H1 (cell line): ENCODE measurements around the gene SURF1. TPM values are rescaled to one million over a fixed set of nuclear protein-coding genes. Genes with fewer than 3 reads are reported as not detected.

Experiments
- CTCF ChIA-PET: fragments of 300-600 bp; sonication (Branson Sonifier 250); formaldehyde crosslinking; loops from one replicate; lab custom pipeline; 2021; ENCODE audit not compliant: partially characterized antibody; lab: Charles Lee
- POLR2A ChIA-PET: fragments of 300-600 bp; sonication (Branson Sonifier 250); formaldehyde crosslinking; loops from one replicate; lab custom pipeline; 2021; ENCODE audit warnings: inconsistent platforms; ENCODE audit not compliant: partially characterized antibody; lab: Charles Lee
- DNase-seq, 2 experiments: peaks; one replicate each; pipeline versions ENCODE4 v3.0.0 to v3.0.0-alpha.2; 2010 to 2022; ENCODE audit warnings: low spot score in 2 of 2, low read depth in 1 of 2, mixed read lengths in 1 of 2
- FAIRE-seq: peaks from 2 replicates; lab custom pipeline; 2011; peaks lifted over from hg19 to GRCh38; lab: Jason Lieb, UNC
- H2AFZ ChIP-seq: 2 replicates; pipeline ENCODE4 v1.8.1; 2012; ENCODE audit warnings: low read length, inconsistent platforms
- H2AK5ac ChIP-seq: 2 replicates; pipeline ENCODE4 v1.6.1; 2013; ENCODE audit warnings: low read depth, low read length
- H2BK120ac ChIP-seq: replicated peaks from 2 replicates; pipeline ENCODE3; 2013; ENCODE audit warnings: low read depth, low read length, inconsistent platforms
- H2BK12ac ChIP-seq: 2 replicates; pipeline ENCODE4 v1.6.1; 2013; ENCODE audit warnings: low read depth, low read length
- H2BK15ac ChIP-seq: 2 replicates; pipeline ENCODE4 v1.6.1; 2013; ENCODE audit warnings: low read length
- H2BK20ac ChIP-seq: 2 replicates; pipeline ENCODE4 v1.6.1; 2013; ENCODE audit warnings: low read length
- H2BK5ac ChIP-seq: 2 replicates; pipeline ENCODE4 v1.6.1; 2013; ENCODE audit warnings: low read depth, low read length
- H3K14ac ChIP-seq: 2 replicates; pipeline ENCODE4 v1.6.1; 2013; ENCODE audit warnings: inconsistent platforms; ENCODE audit not compliant: insufficient read length
- H3K18ac ChIP-seq: 2 replicates; pipeline ENCODE4 v1.6.1; 2013; ENCODE audit warnings: low read length; ENCODE audit errors: extremely low read depth
- H3K23ac ChIP-seq: 2 replicates; pipeline ENCODE4 v1.6.1; 2013; ENCODE audit warnings: inconsistent platforms; ENCODE audit not compliant: insufficient read length
- H3K23me2 ChIP-seq: 2 replicates; pipeline ENCODE4 v1.6.1; 2013; ENCODE audit warnings: low read depth, low read length
- H3K27ac ChIP-seq: 2 replicates; pipeline ENCODE4 v1.6.1; 2011; ENCODE audit warnings: low read depth, low read length, inconsistent platforms
- H3K27me3 ChIP-seq, 4 experiments: replicated peaks in 1 of 4; 1 replicate in 1 of 4; 2 replicates in 3 of 4; pipeline versions ENCODE4 v1.6.1 to v1.8.1; 2011 to 2013; ENCODE audit warnings: low read length in 3 of 4, mild to moderate bottlenecking in 3 of 4, inconsistent platforms in 2 of 4, mixed read lengths in 2 of 4, moderate library complexity in 1 of 4; ENCODE audit not compliant: control insufficient read depth in 3 of 4, insufficient read depth in 3 of 4; ENCODE audit errors: extremely low read depth in 1 of 4
- H3K36me3 ChIP-seq, 4 experiments: 2 replicates each; pipeline versions ENCODE4 v1.6.1 to v1.8.1; 2011 to 2013; ENCODE audit warnings: mild to moderate bottlenecking in 4 of 4, low read length in 3 of 4, moderate library complexity in 2 of 4, control low read depth in 1 of 4, inconsistent platforms in 1 of 4; ENCODE audit not compliant: insufficient read depth in 4 of 4, control insufficient read depth in 2 of 4
- H3K4ac ChIP-seq: replicated peaks from 2 replicates; pipeline ENCODE3; 2013; ENCODE audit warnings: low read length, low read depth, mixed read lengths, inconsistent platforms; ENCODE audit not compliant: insufficient read length
- H3K4me1 ChIP-seq, 4 experiments: replicated peaks in 1 of 4; 1 replicate in 1 of 4; 2 replicates in 3 of 4; pipeline versions ENCODE4 v1.6.1 to v1.8.1; 2011 to 2013; ENCODE audit warnings: low read length in 3 of 4, inconsistent platforms in 2 of 4, mixed read lengths in 1 of 4; ENCODE audit not compliant: insufficient read depth in 4 of 4, control insufficient read depth in 3 of 4
- H3K4me2 ChIP-seq, 2 experiments: 2 replicates each; pipeline versions ENCODE4 v1.6.1 to v1.8.1; 2011 to 2013; ENCODE audit warnings: low read depth in 2 of 2, low read length in 2 of 2, control low read depth in 1 of 2, inconsistent platforms in 1 of 2, mild to moderate bottlenecking in 1 of 2; ENCODE audit not compliant: insufficient read depth in 1 of 2
- H3K4me3 ChIP-seq, 4 experiments: fragments of 200-600, 300-600 bp in 1 of 4; sonication (generic), shearing (Covaris generic), sonication (Bioruptor Twin) in 1 of 4; 2 replicates each; pipeline versions ENCODE4 v1.5.1 to v1.8.1; 2011 to 2016; ENCODE audit warnings: low read length in 4 of 4, low read depth in 3 of 4, control low read depth in 2 of 4, inconsistent platforms in 2 of 4, mild to moderate bottlenecking in 2 of 4, mixed read lengths in 1 of 4, moderate library complexity in 1 of 4; ENCODE audit not compliant: insufficient read depth in 2 of 4; ENCODE audit errors: extremely low read depth in 1 of 4
- H3K56ac ChIP-seq: replicated peaks from 2 replicates; pipeline ENCODE3; 2013; ENCODE audit warnings: low read depth, mild to moderate bottlenecking, mixed read lengths, low read length, inconsistent platforms; ENCODE audit not compliant: insufficient read length
- H3K79me1 ChIP-seq: 2 replicates; pipeline ENCODE4 v1.6.1; 2013; ENCODE audit warnings: low read depth, low read length, control low read depth
- H3K79me2 ChIP-seq, 2 experiments: 2 replicates each; pipeline versions ENCODE4 v1.6.1 to v1.8.1; 2012 to 2013; ENCODE audit warnings: low read length in 2 of 2, mild to moderate bottlenecking in 2 of 2, inconsistent platforms in 1 of 2; ENCODE audit not compliant: insufficient read depth in 2 of 2, control insufficient read depth in 1 of 2
- H3K9ac ChIP-seq, 4 experiments: replicated peaks in 1 of 4; 1 replicate in 1 of 4; 2 replicates in 3 of 4; pipeline versions ENCODE4 v1.6.1 to v1.8.1; 2011 to 2013; ENCODE audit warnings: low read depth in 3 of 4, low read length in 3 of 4, control low read depth in 2 of 4, mild to moderate bottlenecking in 2 of 4, moderate library complexity in 2 of 4, inconsistent platforms in 1 of 4; ENCODE audit errors: extremely low read depth in 1 of 4
- H3K9me3 ChIP-seq, 2 experiments: 2 replicates each; pipeline versions ENCODE4 v1.6.1 to v1.8.1; 2012 to 2013; ENCODE audit warnings: mild to moderate bottlenecking in 2 of 2, moderate library complexity in 2 of 2, control low read depth in 1 of 2, inconsistent platforms in 1 of 2, low read depth in 1 of 2, low read length in 1 of 2, mixed read lengths in 1 of 2; ENCODE audit not compliant: insufficient read depth in 2 of 2
- H4K20me1 ChIP-seq, 2 experiments: replicated peaks in 1 of 2; 2 replicates each; pipeline versions ENCODE3 to v1.8.1; 2011 to 2013; ENCODE audit warnings: inconsistent platforms in 2 of 2, low read length in 2 of 2, mild to moderate bottlenecking in 1 of 2; ENCODE audit not compliant: insufficient read depth in 2 of 2, control insufficient read depth in 1 of 2
- H4K5ac ChIP-seq: 2 replicates; pipeline ENCODE4 v1.6.1; 2013; ENCODE audit warnings: low read length, low read depth, mixed read lengths, inconsistent platforms; ENCODE audit not compliant: insufficient read length
- H4K8ac ChIP-seq: 2 replicates; pipeline ENCODE4 v1.8.0; 2013; ENCODE audit warnings: mild to moderate bottlenecking, moderate library complexity, low read length, inconsistent platforms; ENCODE audit not compliant: insufficient read depth; ENCODE audit errors: extremely low read depth
- H4K91ac ChIP-seq: replicated peaks from 2 replicates; pipeline ENCODE3; 2013; ENCODE audit warnings: low read length, mixed read lengths, inconsistent platforms; ENCODE audit not compliant: insufficient read length
- ASH2L ChIP-seq: fragments of 200-600, 300-600 bp; sonication (generic); IDR thresholded peaks from one replicate; pipeline ENCODE4 v1.7.1; 2017; ENCODE audit warnings: low read length
- JUN ChIP-seq: IDR thresholded peaks from 2 replicates; pipeline ENCODE4 v1.6.1; 2011; ENCODE audit warnings: low read depth, mild to moderate bottlenecking, improper control_type of control experiment, low read length
- KDM1A ChIP-seq: fragments of 200-600, 300-600 bp; sonication (generic); IDR thresholded peaks from 2 replicates; pipeline ENCODE4 v1.7.1; 2016; ENCODE audit warnings: mild to moderate bottlenecking, low read length, borderline replicate concordance
- SAP30 ChIP-seq: fragments of 300-600 bp; sonication (generic); IDR thresholded peaks from 2 replicates; pipeline ENCODE4 v1.7.1; 2012; ENCODE audit warnings: low read length, moderate library complexity, mild to moderate bottlenecking, inconsistent platforms; ENCODE audit not compliant: insufficient read depth, insufficient replicate concordance
- SIN3A ChIP-seq, 2 experiments: IDR thresholded peaks in 1 of 2; conservative IDR thresholded peaks in 1 of 2; 2 replicates each; pipeline ENCODE4 v1.6.1; 2011 to 2012; ENCODE audit warnings: low read length in 2 of 2, improper control_type of control experiment in 1 of 2, low read depth in 1 of 2, mild to moderate bottlenecking in 1 of 2
- WGBS, 2 experiments: shearing (Covaris generic) in 1 of 2; methylation state at CpG; one replicate each; pipeline versions ENCODE4 v1.1.6 to v1.1.7; 2013 to 2015; ENCODE audit warnings: low lambda C conversion rate in 2 of 2, mixed read lengths in 2 of 2, inconsistent platforms in 1 of 2, low coverage in 1 of 2, missing lambda C conversion rate in 1 of 2; ENCODE audit not compliant: insufficient replicate concordance in 2 of 2, insufficient coverage in 1 of 2, insufficient read length in 1 of 2; ENCODE audit errors: extremely low coverage in 1 of 2, missing lambda C conversion rate in 1 of 2; 5-methylcytosine and 5-hydroxymethylcytosine counted together
- polyA plus RNA-seq, 7 experiments: library from polyadenylated mRNA; depleted of rRNA in 3 of 7; stranded (reverse) in 5 of 7; unstranded in 2 of 7; fragments of >200 nt in 5 of 7; fragments of 200-250 nt in 2 of 7; gene quantifications; 1 replicate in 5 of 7; 2 replicates in 1 of 7; 4 replicates in 1 of 7; pipeline versions ENCODE4 v1.2.1 to v1.2.3, GENCODE V29; 2011 to 2013; ENCODE audit warnings: missing spikeins in 2 of 7, mixed read lengths in 2 of 7
- total RNA-seq: library from RNA; stranded (reverse); fragmentation: NEBNext Ultra II Directional; extraction: Animal tissue kit (Norgen Biotek cat#: 25700); gene quantifications from 2 replicates; pipeline ENCODE4 v1.2.1, GENCODE V29; 2021

Gene SURF1
- total and polyA plus RNA-seq, 2 of the 8 experiments (the other 6 are each of a cell fraction or from before 2014, with no cell fraction given): 43.1 to 44.7 TPM

DNA sequence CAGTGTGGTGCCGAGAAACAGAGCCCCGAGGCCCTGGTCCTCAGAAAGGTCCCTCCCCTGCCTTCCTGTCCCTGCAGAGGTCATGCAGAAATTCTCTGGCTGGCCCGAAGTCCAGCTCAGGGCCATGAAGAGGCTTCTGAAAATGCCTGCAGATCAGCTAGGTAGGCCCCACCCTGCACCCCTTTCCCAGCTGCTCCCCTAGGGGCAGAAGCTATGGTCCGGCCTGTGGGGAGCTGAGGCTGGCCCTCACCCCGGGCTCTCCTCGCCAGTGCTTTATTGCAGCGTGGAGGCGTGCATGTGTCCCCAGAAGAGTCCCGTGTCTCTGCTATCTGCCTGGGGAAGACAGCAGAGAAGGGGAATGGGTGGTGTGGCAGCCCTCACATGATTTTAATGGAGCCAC lies 41.6 kb upstream of the SURF1 start:
- no peak for FAIRE-seq

More for the DNA sequence above, 41.6 kb upstream of the SURF1 start:
- H3K56ac ChIP-seq: no peak overlapping the region
- H4K91ac ChIP-seq: no peak overlapping the region
- H3K4me1 ChIP-seq: no peaks in the 10 kb centered on the region
- ChIA-PET CTCF (interaction anchor here (0.7 to 5.7 kb wide), 16 partner anchors 8 to 179 kb away, joined by 3 to 52 read pairs (median 4); partner anchors contain the start of genes ADAMTS13 and STKLD1), POLR2A (interaction anchor here (0.9 to 2.5 kb wide), 10 partner anchors 9 to 50 kb away, joined by 3 to 13 read pairs (median 4); partner anchors contain the start of genes MED22, REXO4, RPL7A and STKLD1)
- no peaks in the 10 kb centered on the region for H3K79me2 ChIP-seq
- H3K4me2 ChIP-seq: no peak overlapping the region
- no peak for DNase-seq
- H3K9ac ChIP-seq: no peak overlapping the region
- no peak overlapping the region for H2AFZ ChIP-seq
- no peak overlapping the region for H2BK120ac ChIP-seq
- no peak overlapping the region for H3K27ac ChIP-seq
- no peak overlapping the region for H3K23ac ChIP-seq
- H3K23me2 ChIP-seq: peaks cover 7% of the 10 kb centered on the region; the same call in 1 of the 2 replicates
- no peak overlapping the region for H3K4ac ChIP-seq
- H2AK5ac ChIP-seq: no peak overlapping the region
- no peak overlapping the region for H2BK5ac ChIP-seq
- no peak overlapping the region for H2BK15ac ChIP-seq
- no peak overlapping the region for H2BK20ac ChIP-seq
- no peaks in the 10 kb centered on the region for H3K79me1 ChIP-seq
- H3K9me3 ChIP-seq: no peaks in the 10 kb centered on the region
- peaks cover 0 to 7% of the 10 kb centered on the region in 2 experiments for H4K20me1 ChIP-seq
- H3K36me3 ChIP-seq: no peaks in the 10 kb centered on the region; a peak in 1 of 8 replicates
- H3K27me3 ChIP-seq: no peaks in the 10 kb centered on the region; a peak in 3 of 7 replicates
- H4K5ac ChIP-seq: no peak overlapping the region
- WGBS, 2 experiments: 89% methylated on average over 9 of the region's 9 CpGs; no CpG with 5 or more reads in 1 of the 2 experiments
- TF ChIP-seq SIN3A (conservative IDR thresholded peaks at IDR 0.05 in 1 of 2, IDR thresholded peaks at IDR 0.05 in 1 of 2; ENCODE audit: low read depth in 1 of 2, low read length in 2 of 2) (no peak), ASH2L (no peak), SAP30 (no peak), KDM1A (no peak), JUN (no peak)
- H3K14ac ChIP-seq: no peak overlapping the region
- no peak overlapping the region for H4K8ac ChIP-seq
- H2BK12ac ChIP-seq: no peak overlapping the region
- H3K4me3 ChIP-seq: no peak overlapping the region
- H3K18ac ChIP-seq: no peak overlapping the region
